ENCODE data around the gene ZNF366.

ZNF366 gene

GRCh38 chr5:72511774-72512592 lies 4.8 kb upstream of the ZNF366 start:
- Histone ChIP-seq H3K9me3 (ENCODE audit: insufficient read depth, low read depth, low read length) (no peaks in the 10 kb centered on the region), H2AFZ (ENCODE audit: low read length) (no peak overlapping the region), H4K20me1 (ENCODE audit: insufficient read depth, low read length, poor library complexity, severe bottlenecking) (no peaks in the 10 kb centered on the region), H3K9ac (ENCODE audit: low read depth, low read length, poor library complexity, severe bottlenecking) (no peak overlapping the region), H3F3A (ENCODE audit: low read depth) (no peaks in the 10 kb centered on the region), H3K9me2 (replicated peaks; ENCODE audit: low read depth, low read length) (no peaks in the 10 kb centered on the region), H3K27me3 (ENCODE audit: insufficient read depth, low read length, poor library complexity, severe bottlenecking) (no peaks in the 10 kb centered on the region), H3K4me3 (ENCODE audit: low read length, poor library complexity, severe bottlenecking) (no peak overlapping the region), H3K4me2 (ENCODE audit: low read depth, low read length, poor library complexity, severe bottlenecking) (no peak overlapping the region), H3K4me1 (ENCODE audit: insufficient read depth, low read length, poor library complexity, severe bottlenecking) (no peaks in the 10 kb centered on the region), H3K36me3 (ENCODE audit: insufficient read depth, low read length) (no peaks in the 10 kb centered on the region), H3K79me2 (ENCODE audit: insufficient read depth, low read length) (no peaks in the 10 kb centered on the region)
- TF ChIP-seq EZH2phosphoT487 (IDR thresholded peaks at IDR 0.05; ENCODE audit: borderline replicate concordance) (no peak), CTCF (conservative IDR thresholded peaks at IDR 0.05; ENCODE audit: low read length) (no peak)

GRCh38 chr5:72511366-72511765 lies 4.2 kb upstream of the ZNF366 start:
- no peak overlapping the region for H3K4me2 ChIP-seq (ENCODE audit: low read depth, low read length, poor library complexity, severe bottlenecking)
- no peak overlapping the region for H3K4me3 ChIP-seq (ENCODE audit: low read length, poor library complexity, severe bottlenecking)
- no peaks in the 10 kb centered on the region for H3K9me2 ChIP-seq (replicated peaks; ENCODE audit: low read depth, low read length)
- no peaks in the 10 kb centered on the region for H4K20me1 ChIP-seq (ENCODE audit: insufficient read depth, low read length, poor library complexity, severe bottlenecking)
- H3F3A ChIP-seq (ENCODE audit: low read depth) = no peaks in the 10 kb centered on the region
- H2AFZ ChIP-seq (ENCODE audit: low read length) = no peak overlapping the region
- H3K9me3 ChIP-seq (ENCODE audit: insufficient read depth, low read depth, low read length) = no peaks in the 10 kb centered on the region
- no peaks in the 10 kb centered on the region for H3K36me3 ChIP-seq (ENCODE audit: insufficient read depth, low read length)
- no peaks in the 10 kb centered on the region for H3K79me2 ChIP-seq (ENCODE audit: insufficient read depth, low read length)
- no peak overlapping the region for H3K9ac ChIP-seq (ENCODE audit: low read depth, low read length, poor library complexity, severe bottlenecking)
- no peak for TF ChIP-seq EZH2phosphoT487 (IDR thresholded peaks at IDR 0.05; ENCODE audit: borderline replicate concordance)
- TF ChIP-seq CTCF (conservative IDR thresholded peaks at IDR 0.05; ENCODE audit: low read length) = no peak
- H3K4me1 ChIP-seq (ENCODE audit: insufficient read depth, low read length, poor library complexity, severe bottlenecking) = no peaks in the 10 kb centered on the region
- no peaks in the 10 kb centered on the region for H3K27me3 ChIP-seq (ENCODE audit: insufficient read depth, low read length, poor library complexity, severe bottlenecking)

GRCh38 chr5:72510610-72511181 lies 3.5 kb upstream of the ZNF366 start:
- H2AFZ ChIP-seq (ENCODE audit: low read length) = no peak overlapping the region
- no peaks in the 10 kb centered on the region for H3K9me2 ChIP-seq (replicated peaks; ENCODE audit: low read depth, low read length)
- TF ChIP-seq EZH2phosphoT487 (IDR thresholded peaks at IDR 0.05; ENCODE audit: borderline replicate concordance) = no peak
- no peak for TF ChIP-seq CTCF (conservative IDR thresholded peaks at IDR 0.05; ENCODE audit: low read length)
- no peak overlapping the region for H3K4me2 ChIP-seq (ENCODE audit: low read depth, low read length, poor library complexity, severe bottlenecking)
- H3K36me3 ChIP-seq (ENCODE audit: insufficient read depth, low read length) = no peaks in the 10 kb centered on the region
- no peak overlapping the region for H3K4me3 ChIP-seq (ENCODE audit: low read length, poor library complexity, severe bottlenecking)
- no peaks in the 10 kb centered on the region for H4K20me1 ChIP-seq (ENCODE audit: insufficient read depth, low read length, poor library complexity, severe bottlenecking)
- no peak overlapping the region for H3K9ac ChIP-seq (ENCODE audit: low read depth, low read length, poor library complexity, severe bottlenecking)
- no peaks in the 10 kb centered on the region for H3K9me3 ChIP-seq (ENCODE audit: insufficient read depth, low read depth, low read length)
- no peaks in the 10 kb centered on the region for H3K79me2 ChIP-seq (ENCODE audit: insufficient read depth, low read length)
- H3K27me3 ChIP-seq (ENCODE audit: insufficient read depth, low read length, poor library complexity, severe bottlenecking) = no peaks in the 10 kb centered on the region
- H3F3A ChIP-seq (ENCODE audit: low read depth) = no peaks in the 10 kb centered on the region
- no peaks in the 10 kb centered on the region for H3K4me1 ChIP-seq (ENCODE audit: insufficient read depth, low read length, poor library complexity, severe bottlenecking)
